GM12891 (cell line): ENCODE data around the gene NCOA6.

ENCODE experiments used
- POLR2A ChIP-seq: IDR thresholded peaks from 2 replicates; pipeline ENCODE4 v1.6.1; 2011; ENCODE audit warnings: low read depth, low read length, control low read depth
- POLR2AphosphoS5 ChIP-seq: IDR thresholded peaks from 2 replicates; pipeline ENCODE4 v1.6.1; 2011; ENCODE audit warnings: low read depth, low read length, control low read depth
- TAF1 ChIP-seq: IDR thresholded peaks from 2 replicates; pipeline ENCODE4 v1.6.1; 2011; ENCODE audit warnings: low read depth, low read length, control low read depth

DNA sequence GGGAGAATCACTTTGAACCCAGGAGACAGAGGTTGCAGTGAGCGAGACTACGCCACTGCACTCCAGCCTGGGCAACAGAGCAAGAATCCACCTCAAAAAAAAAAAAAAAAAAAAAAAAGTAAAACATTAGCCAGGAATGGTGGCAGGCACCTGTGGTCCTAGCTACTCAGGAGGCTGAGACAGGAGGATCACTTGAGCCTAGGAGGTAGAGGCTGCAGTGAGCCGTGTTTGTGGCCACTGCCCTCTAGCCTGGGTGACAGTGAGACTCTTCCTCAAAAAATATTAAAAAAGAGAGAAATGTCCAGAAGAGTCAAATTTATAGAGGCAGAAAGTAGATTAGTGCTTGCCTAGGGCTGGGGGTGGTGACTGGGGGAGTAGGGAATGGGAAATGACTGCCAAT is 141.8 kb downstream of the NCOA6 start:
- TF ChIP-seq POLR2AphosphoS5 (no peak), POLR2A (no peak), TAF1 (no peak)
